ENCODE measurements around the gene SLITRK4. TPM values are rescaled to one million over a fixed set of nuclear protein-coding genes. Genes with fewer than 3 reads are reported as not detected.

Gene SLITRK4
- total and polyA plus RNA-seq, 4 donors = 1.0 to 4.1 (median 2.4) TPM

DNA sequence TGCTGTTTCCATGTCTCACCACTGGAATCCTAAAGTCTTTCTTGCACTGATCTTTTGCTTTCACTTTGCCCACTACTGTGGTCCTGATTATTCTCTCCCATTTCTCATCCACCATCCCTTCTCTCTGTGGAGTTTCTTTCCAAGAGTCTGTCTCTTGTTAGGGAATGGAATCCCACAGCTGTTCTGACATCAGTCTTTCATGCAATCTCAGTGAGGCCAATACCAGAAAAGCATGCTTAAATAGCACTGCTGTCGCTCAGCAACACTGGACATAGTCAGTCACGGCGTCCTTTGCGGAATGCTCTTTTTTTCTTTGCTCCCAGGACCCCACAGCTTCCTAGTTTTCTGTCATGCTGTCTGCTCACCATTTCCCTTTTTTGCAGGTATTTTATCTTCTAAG is 20.1 kb downstream of the SLITRK4 start:
- WGBS, 2 donors = 54 to 63% methylated on average over 4 of the region's 4 CpGs
- no peaks in the 10 kb centered on the region for H3K9me3 ChIP-seq (ENCODE audit: control insufficient read depth, low read length)
- no peak for DNase-seq
- H3K27me3 ChIP-seq (ENCODE audit: control insufficient read depth in 1 of 2, insufficient read depth in 2 of 2, low read length in 1 of 2) = no peaks in the 10 kb centered on the region
- H3K4me1 ChIP-seq (ENCODE audit: control insufficient read depth in 1 of 2, insufficient read depth in 2 of 2, low read length in 2 of 2) = no peaks in the 10 kb centered on the region
- H3K36me3 ChIP-seq (ENCODE audit: control insufficient read depth in 1 of 2, insufficient read depth in 2 of 2, low read length in 1 of 2) = no peaks in the 10 kb centered on the region
- no peak overlapping the region for H3K4me3 ChIP-seq (ENCODE audit: low read length in 2 of 2)
- no peak overlapping the region for H3K27ac ChIP-seq (ENCODE audit: low read depth in 1 of 2, low read length in 2 of 2)
- no peak for ATAC-seq (ENCODE audit: low FRiP score)
- intact Hi-C loops (cut with DNase I) = no loop called here

DNA sequence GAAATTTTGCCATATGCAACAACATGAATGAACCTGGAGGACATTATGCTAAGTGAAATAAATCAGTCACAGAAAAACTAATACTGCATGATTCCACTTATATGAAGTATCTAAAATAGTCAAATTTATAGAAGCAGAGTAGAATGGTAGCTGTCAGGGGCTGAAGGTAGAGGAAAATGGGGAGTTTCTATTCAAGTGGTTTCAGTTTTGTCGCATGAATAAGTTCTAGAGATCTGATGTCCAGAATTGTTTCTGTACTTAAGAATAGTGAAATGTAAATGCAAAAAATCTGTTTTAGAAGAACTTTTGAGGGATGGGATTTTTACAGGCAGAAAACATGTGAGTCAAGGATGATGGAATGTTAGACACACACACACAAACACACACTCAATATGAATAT is 34.1 kb downstream of the SLITRK4 start:
- ATAC-seq (ENCODE audit: low FRiP score) (no peak), DNase-seq (no peak)
- WGBS, 2 donors = 81 to 98% methylated on average over 1 of the region's 1 CpG
- H3K36me3 ChIP-seq (ENCODE audit: control insufficient read depth in 1 of 2, insufficient read depth in 2 of 2, low read length in 1 of 2) = no peaks in the 10 kb centered on the region
- intact Hi-C loops (cut with DNase I) = no loop called here
- no peaks in the 10 kb centered on the region for H3K4me1 ChIP-seq (ENCODE audit: control insufficient read depth in 1 of 2, insufficient read depth in 2 of 2, low read length in 2 of 2)
- H3K27ac ChIP-seq (ENCODE audit: low read depth in 1 of 2, low read length in 2 of 2) = no peak overlapping the region
- no peaks in the 10 kb centered on the region for H3K9me3 ChIP-seq (ENCODE audit: control insufficient read depth, low read length)
- no peak overlapping the region for H3K4me3 ChIP-seq (ENCODE audit: low read length in 2 of 2)
- no peaks in the 10 kb centered on the region for H3K27me3 ChIP-seq (ENCODE audit: control insufficient read depth in 1 of 2, insufficient read depth in 2 of 2, low read length in 1 of 2)

DNA sequence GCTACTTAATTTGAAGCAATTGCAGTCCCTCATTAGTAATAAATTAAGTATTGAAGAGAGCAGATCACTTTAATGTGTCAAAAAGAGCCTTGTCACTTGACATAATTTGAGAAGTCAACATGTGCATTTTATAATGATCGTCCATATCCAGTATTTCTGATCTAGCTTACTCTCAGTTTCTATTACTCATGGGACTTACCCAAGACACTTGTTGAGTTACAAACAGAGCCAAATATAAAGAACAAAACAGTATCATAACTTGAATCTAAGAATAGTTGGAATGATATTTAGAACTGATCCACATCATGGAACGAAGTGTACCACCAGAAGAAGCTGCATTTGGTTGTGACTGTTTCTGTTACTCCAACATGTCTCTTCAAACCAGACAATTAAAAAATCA is 54.7 kb downstream of the SLITRK4 start:
- Histone ChIP-seq H3K9me3 (ENCODE audit: control insufficient read depth, low read length) (no peaks in the 10 kb centered on the region), H3K36me3 (ENCODE audit: control insufficient read depth in 1 of 2, insufficient read depth in 2 of 2, low read length in 1 of 2) (no peaks in the 10 kb centered on the region), H3K4me1 (ENCODE audit: control insufficient read depth in 1 of 2, insufficient read depth in 2 of 2, low read length in 2 of 2) (no peaks in the 10 kb centered on the region), H3K27ac (ENCODE audit: low read depth in 1 of 2, low read length in 2 of 2) (no peak overlapping the region), H3K4me3 (ENCODE audit: low read length in 2 of 2) (no peak overlapping the region), H3K27me3 (ENCODE audit: control insufficient read depth in 1 of 2, insufficient read depth in 2 of 2, low read length in 1 of 2) (no peaks in the 10 kb centered on the region)
- ATAC-seq (ENCODE audit: low FRiP score) (no peak), DNase-seq (no peak)
- intact Hi-C loops (cut with DNase I) = no loop called here
- WGBS, 2 donors = 68 to 77% methylated on average over 2 of the region's 2 CpGs

DNA sequence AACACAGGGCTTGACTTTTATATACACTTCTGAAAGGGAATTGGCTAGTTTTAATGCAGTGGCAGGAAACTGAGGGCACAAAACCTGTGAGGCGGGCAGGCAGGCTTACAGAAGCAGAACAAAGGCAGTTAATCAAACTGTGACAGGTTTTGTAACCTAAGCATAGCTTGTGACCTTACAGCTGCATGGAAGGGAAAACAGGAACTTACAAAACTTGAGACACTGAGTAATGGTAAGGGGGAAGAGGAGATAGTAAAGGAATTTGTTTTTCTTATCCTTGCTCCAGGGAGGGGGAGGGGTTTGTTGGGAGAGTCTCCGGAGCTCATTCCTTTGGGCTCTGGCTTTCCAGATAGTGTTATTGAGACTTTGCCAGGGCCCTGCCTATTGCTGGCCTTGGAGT is 55.6 kb downstream of the SLITRK4 start:
- Histone ChIP-seq H3K4me3 (ENCODE audit: low read length in 2 of 2) (no peak overlapping the region), H3K27me3 (ENCODE audit: control insufficient read depth in 1 of 2, insufficient read depth in 2 of 2, low read length in 1 of 2) (no peaks in the 10 kb centered on the region), H3K27ac (ENCODE audit: low read depth in 1 of 2, low read length in 2 of 2) (no peak overlapping the region), H3K9me3 (ENCODE audit: control insufficient read depth, low read length) (no peaks in the 10 kb centered on the region), H3K36me3 (ENCODE audit: control insufficient read depth in 1 of 2, insufficient read depth in 2 of 2, low read length in 1 of 2) (no peaks in the 10 kb centered on the region), H3K4me1 (ENCODE audit: control insufficient read depth in 1 of 2, insufficient read depth in 2 of 2, low read length in 2 of 2) (no peaks in the 10 kb centered on the region)
- intact Hi-C loops (cut with DNase I) = no loop called here
- no peak for ATAC-seq (ENCODE audit: low FRiP score)
- WGBS, 2 donors = 12 to 13% methylated on average over 2 of the region's 2 CpGs
- no peak for DNase-seq

Other genes starting within 250 kb of the SLITRK4 start
- not detected for gene SPANXN3, start 118.6 kb downstream of the SLITRK4 start, total RNA-seq
- gene SPANXN3, start 118.6 kb downstream of the SLITRK4 start, polyA plus RNA-seq = not detected
- not detected for gene SPANXN2, start 84.7 kb upstream of the SLITRK4 start, total RNA-seq
- not detected for gene SPANXN2, start 84.7 kb upstream of the SLITRK4 start, polyA plus RNA-seq
- gene UBE2NL, start 248.0 kb upstream of the SLITRK4 start, total RNA-seq = not detected
- gene UBE2NL, start 248.0 kb upstream of the SLITRK4 start, polyA plus RNA-seq = not detected

Measured in aorta (tissue), 5 donors.